Lung (tissue), 12 donors: ENCODE measurements around the gene NTM. TPM values are rescaled to one million over a fixed set of nuclear protein-coding genes. Genes with fewer than 3 reads are reported as not detected.

Experiments used
- ATAC-seq: fragments of 200-7000 bp; cut with Tn5 transposase; one replicate; pipeline ENCODE4 v1.9.1; 2020; ENCODE audit warnings: moderate number of reproducible peaks; ENCODE audit not compliant: insufficient read depth, low FRiP score
- DNase-seq, 3 donors: peaks; one replicate each; pipeline ENCODE4 v3.0.0-alpha.2; 2013 to 2017
- H3K27ac ChIP-seq, 2 donors: one replicate each; pipeline ENCODE4 v1.5.1; 2013; ENCODE audit warnings: mild to moderate bottlenecking in 2 of 2, moderate library complexity in 2 of 2, control low read depth in 1 of 2, inconsistent platforms in 1 of 2, low read depth in 1 of 2, low read length in 1 of 2
- H3K27me3 ChIP-seq, 3 donors: one replicate each; pipeline ENCODE4 v1.5.1; 2013; ENCODE audit warnings: low read length in 2 of 3; ENCODE audit not compliant: control insufficient read depth in 3 of 3, insufficient read depth in 3 of 3
- H3K36me3 ChIP-seq, 4 donors: one replicate each; pipeline ENCODE4 v1.5.1; 2013; ENCODE audit warnings: low read length in 4 of 4, mild to moderate bottlenecking in 1 of 4, moderate library complexity in 1 of 4; ENCODE audit not compliant: control insufficient read depth in 4 of 4, insufficient read depth in 4 of 4
- H3K4me1 ChIP-seq, 5 donors: one replicate each; pipeline ENCODE4 v1.5.1; 2013; ENCODE audit warnings: low read length in 5 of 5, mild to moderate bottlenecking in 2 of 5, moderate library complexity in 1 of 5; ENCODE audit not compliant: control insufficient read depth in 5 of 5, insufficient read depth in 5 of 5
- H3K4me3 ChIP-seq: one replicate; pipeline ENCODE4 v1.5.1; 2013; ENCODE audit warnings: mild to moderate bottlenecking, control low read depth, moderate library complexity
- H3K9ac ChIP-seq, 2 donors: one replicate each; pipeline ENCODE4 v1.5.1; 2013; ENCODE audit warnings: low read length in 2 of 2, control low read depth in 1 of 2; ENCODE audit not compliant: insufficient read depth in 1 of 2
- H3K9me3 ChIP-seq, 4 donors: one replicate each; pipeline ENCODE4 v1.5.1; 2013; ENCODE audit warnings: low read length in 3 of 4, mild to moderate bottlenecking in 1 of 4, moderate library complexity in 1 of 4; ENCODE audit not compliant: control insufficient read depth in 4 of 4, insufficient read depth in 3 of 4
- CTCF ChIP-seq: IDR thresholded peaks from 2 replicates; pipeline ENCODE4 v1.5.1; 2012; ENCODE audit warnings: mild to moderate bottlenecking; ENCODE audit errors: control extremely low read depth, extremely low read depth
- WGBS, 2 donors: extraction: QIAGEN DNeasy Blood & Tissue Kit; methylation state at CpG; one replicate each; pipeline ENCODE4 v1.1.7; 2013; 5-methylcytosine and 5-hydroxymethylcytosine counted together
- polyA plus RNA-seq, 2 donors: library from polyadenylated mRNA; stranded (reverse); fragments of 200-250 nt; gene quantifications; one replicate each; pipeline ENCODE4 v1.2.1, GENCODE V29; 2013
- total RNA-seq, 2 donors: library from RNA; depleted of rRNA in 1 of 2; stranded (reverse); fragments of >200 nt in 1 of 2; gene quantifications; one replicate each; pipeline ENCODE4 v1.2.1, GENCODE V29; 2014 to 2021
- donor health status: control.
- donor health status: control.
- donor health status: Bipolar disorder and iron deficiency.
- donor health status: healthy.
- donor health status: DM: yes; HTN: yes; CAD: no.

NTM gene
- total and polyA plus RNA-seq, 4 donors = 0.39 to 30.9 (median 7.2) TPM

DNA sequence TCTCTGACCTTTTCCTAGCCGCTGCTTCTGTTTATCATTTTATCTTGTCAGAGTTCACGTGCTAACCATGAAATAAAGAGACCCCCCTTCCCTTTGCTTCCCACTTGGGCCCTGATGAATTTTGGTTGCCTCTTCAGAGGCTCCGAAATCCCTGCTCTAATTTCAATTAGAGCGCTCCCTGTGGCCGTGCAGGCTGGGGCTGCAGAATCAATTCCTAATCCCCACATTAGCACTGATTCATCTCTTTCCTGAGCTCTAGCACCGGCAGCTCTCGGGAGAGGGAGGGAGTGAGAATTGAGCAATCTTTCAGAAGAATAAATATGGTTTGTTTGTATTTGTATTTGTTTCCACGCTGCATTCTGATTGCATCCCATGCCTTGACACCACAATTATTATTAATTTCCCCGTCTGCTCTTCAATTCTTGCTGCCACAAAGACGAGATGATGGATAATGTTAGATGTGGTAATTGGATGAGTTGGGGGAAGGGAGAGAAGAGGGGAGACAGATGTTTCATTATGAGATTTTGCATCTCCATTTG lies 76.9 kb downstream of the NTM start:
- Histone ChIP-seq H3K4me1 (no peaks in the 10 kb centered on the region), H3K9me3 (peaks cover 0 to 3% (median 0%) of the 10 kb centered on the region in 4 donors), H3K9ac (no peak overlapping the region), H3K36me3 (no peaks in the 10 kb centered on the region), H3K27me3 (peaks cover 0 to 2% (median 0%) of the 10 kb centered on the region in 3 donors), H3K27ac (no peak overlapping the region), H3K4me3 (no peak overlapping the region)
- 73 to 75% methylated on average over 10 of the region's 10 CpGs for WGBS, 2 donors
- TF ChIP-seq CTCF = no peak
- ATAC-seq (no peak), DNase-seq (no peak)

GRCh38 chr11:131447898-131448297 lies 77.5 kb downstream of the NTM start:
- DNase-seq (no peak), ATAC-seq (no peak)
- Histone ChIP-seq H3K36me3 (no peaks in the 10 kb centered on the region), H3K27me3 (peaks cover 0 to 2% (median 0%) of the 10 kb centered on the region in 3 donors), H3K9me3 (peaks cover 0 to 3% (median 0%) of the 10 kb centered on the region in 4 donors), H3K9ac (no peak overlapping the region), H3K4me1 (no peaks in the 10 kb centered on the region), H3K27ac (no peak overlapping the region), H3K4me3 (no peak overlapping the region)
- WGBS, 2 donors = 90 to 92% methylated on average over 11 of the region's 11 CpGs
- no peak for TF ChIP-seq CTCF

- H3K27ac ChIP-seq = no peak overlapping the region
- DNase-seq = no peak
- no peak overlapping the region for H3K4me3 ChIP-seq
- ATAC-seq = no peak
- 85 to 92% methylated on average over 17 of the region's 17 CpGs for WGBS, 2 donors
- no peaks in the 10 kb centered on the region for H3K36me3 ChIP-seq
- H3K9ac ChIP-seq = no peak overlapping the region
- TF ChIP-seq CTCF = no peak
- H3K27me3 ChIP-seq = peaks cover 0 to 2% (median under 1%) of the 10 kb centered on the region in 3 donors
- H3K9me3 ChIP-seq = peaks cover 0 to 4% (median 0%) of the 10 kb centered on the region in 4 donors
- no peaks in the 10 kb centered on the region for H3K4me1 ChIP-seq
Observed at GRCh38 chr11:131449036-131450019, 78.9 kb downstream of the NTM start.
